Ammon's horn (tissue), 1 donor: Measurements from ENCODE around the gene PPFIBP2.
A peak's percentile ranks its signal among the peaks of the same experiment; 100 is the strongest.

Source experiments
- DNase-seq: peaks from one replicate; pipeline ENCODE4 v3.0.0-alpha.2; 2016; ENCODE audit warnings: low spot score

The PPFIBP2 gene

DNA sequence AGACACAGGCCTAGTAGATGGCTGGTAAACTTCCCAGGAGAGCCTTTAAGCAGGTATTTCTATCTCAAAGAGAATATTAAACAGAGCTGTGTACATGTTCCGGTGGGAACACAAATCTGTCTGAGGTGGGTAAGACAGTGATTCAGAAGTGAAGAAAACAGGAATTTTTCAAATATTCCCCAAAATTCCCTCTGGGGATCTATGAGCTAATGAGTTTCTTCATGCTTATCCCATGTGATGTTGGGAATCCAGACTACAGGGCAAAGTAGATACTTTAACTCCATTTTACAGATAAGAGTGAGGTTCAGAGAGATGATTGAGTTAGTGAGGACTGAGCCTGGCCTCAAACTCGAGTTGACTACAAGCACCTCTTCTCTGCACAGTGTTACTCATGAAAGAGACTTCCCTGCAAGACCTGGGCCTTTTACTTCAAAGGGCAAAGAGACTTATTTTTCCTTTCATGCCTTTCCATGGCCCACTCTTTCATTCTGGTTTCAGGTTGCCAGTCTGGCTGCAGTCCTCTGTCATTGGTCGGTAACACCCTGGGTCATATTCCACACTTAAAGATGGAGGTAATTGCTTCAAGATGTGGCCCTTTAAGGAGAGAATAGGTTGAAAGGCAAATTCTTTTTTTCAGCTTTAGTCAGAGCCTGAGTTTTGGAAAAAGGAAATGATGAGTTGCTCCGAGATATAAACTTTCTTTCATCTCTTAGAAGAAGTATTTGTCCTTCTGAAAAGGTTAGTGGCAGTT, 89.4 kb downstream of the PPFIBP2 start:
- DNase-seq = no peak

DNA sequence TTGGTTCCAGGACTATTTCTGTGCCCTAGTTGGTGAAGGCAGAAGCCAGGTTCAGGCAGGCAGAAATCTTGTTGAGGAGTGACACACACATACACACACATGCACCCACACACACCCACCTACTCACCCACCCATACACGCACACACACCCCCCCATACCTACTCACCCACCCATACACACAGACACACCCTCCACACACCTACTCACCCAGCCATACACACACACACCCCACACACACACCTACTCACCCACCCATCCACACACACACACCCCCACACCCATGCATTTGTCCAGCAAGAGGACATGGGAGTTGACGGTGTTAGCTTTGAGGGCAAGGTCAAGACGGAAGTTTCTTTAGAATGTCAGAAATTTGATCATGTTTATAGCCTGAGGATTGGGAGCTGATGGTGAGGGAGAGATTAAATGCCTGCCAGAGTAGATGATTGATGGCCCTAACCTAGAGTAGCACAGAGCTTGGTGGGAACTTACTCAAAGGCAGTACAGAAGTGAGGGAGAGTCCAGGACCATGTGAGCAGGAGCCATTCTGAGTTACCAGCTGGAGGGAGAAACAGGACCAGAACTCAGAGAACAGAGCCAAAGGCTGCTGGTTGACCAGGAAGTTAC, 90.6 kb downstream of the PPFIBP2 start:
- DNase-seq = no peak

DNA sequence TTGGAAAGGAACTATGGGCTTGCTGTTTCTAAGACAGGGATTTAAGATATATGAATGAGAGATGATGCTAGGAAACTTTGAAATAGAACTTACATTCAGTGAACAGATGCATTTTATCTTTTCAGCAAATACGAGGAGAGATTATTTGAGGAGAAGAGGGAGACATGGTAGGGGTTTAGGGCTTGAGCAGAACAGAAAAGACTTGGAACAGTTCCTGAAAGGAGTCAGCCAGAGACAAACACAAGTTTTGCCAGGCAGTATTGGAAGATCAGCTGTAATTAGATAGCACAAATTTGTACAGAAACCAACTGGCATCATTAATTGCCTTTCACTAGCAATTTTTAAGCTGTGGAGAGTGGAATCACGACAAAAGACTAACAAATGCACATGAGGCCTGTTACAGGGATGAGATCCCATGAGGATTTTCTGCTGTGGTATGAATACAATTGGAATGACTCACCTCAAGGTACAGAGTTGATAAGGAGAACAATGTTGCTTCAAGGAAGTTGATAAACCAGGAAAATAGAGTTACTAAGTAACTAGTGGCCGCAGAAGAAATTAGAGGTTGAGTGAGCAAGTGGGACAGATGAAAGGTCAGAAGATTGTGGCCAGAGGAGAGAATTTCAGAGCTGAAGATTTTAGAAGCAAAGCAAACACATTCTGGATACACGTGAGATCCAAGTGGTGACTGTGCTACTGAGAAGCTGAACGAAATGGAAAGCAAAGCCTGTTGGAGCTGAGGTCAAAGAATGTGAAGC, 91.6 kb downstream of the PPFIBP2 start:
- no peak for DNase-seq

DNA sequence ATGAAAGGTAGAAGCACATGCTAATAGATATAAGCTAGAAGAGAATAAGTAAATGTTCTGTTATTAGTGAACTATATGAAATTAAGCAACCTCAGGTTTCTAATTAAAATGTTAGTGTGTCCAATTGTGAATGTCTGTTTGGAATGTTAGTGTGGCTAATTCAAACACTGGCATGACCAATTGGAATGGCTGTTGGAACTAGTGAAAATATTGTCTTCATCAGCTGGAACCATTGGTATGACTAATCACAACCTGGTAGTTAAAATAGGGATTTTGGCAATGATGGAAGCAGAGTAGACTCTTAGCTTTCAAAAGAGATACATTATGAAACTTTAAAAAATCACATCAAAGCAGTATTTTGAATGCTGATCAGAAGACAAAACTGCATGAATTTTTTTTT, 92.7 kb downstream of the PPFIBP2 start:
- no peak for DNase-seq

GRCh38 chr11:7609015-7609414, 95.2 kb downstream of the PPFIBP2 start:
- no peak for DNase-seq

DNA sequence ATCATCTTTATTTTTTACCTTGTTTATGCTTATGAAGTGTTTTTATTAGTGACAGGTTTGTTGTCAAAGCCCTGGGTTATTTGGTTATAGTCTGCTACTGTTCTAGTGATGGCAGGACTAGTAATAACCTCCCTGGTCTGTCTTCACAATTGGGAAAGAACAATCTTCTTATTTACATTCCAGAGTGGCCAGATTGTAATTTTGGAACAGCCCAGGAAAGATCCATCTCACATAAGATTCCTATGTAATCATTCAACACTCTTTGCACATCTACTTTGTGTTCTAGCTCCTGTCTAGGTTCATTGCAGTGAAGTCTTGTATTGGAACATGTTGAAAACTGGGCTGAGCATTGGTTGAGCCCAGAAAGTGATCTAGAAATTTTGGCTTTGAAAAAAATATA, 95.7 kb downstream of the PPFIBP2 start:
- DNase-seq = no peak

DNA sequence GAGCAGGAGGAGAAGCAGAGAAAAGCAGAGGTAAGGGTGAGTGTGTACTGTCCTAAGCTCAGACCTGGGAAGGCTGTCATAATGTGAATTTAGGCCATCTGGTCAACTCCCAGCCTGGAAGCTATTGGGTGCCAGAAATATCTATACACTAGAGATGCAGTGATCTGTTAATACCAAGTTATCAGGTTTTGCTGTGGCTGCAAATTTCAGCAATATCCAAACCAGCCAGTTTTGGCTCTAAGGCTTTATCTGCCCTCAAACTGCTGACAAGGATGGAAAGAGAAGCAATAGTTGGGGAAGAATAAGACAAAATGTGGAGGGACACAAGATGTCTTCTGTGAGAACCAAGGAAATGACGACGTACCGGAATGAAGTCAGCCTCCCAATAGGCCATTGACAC, 96.6 kb downstream of the PPFIBP2 start:
- DNase-seq = no peak

DNA sequence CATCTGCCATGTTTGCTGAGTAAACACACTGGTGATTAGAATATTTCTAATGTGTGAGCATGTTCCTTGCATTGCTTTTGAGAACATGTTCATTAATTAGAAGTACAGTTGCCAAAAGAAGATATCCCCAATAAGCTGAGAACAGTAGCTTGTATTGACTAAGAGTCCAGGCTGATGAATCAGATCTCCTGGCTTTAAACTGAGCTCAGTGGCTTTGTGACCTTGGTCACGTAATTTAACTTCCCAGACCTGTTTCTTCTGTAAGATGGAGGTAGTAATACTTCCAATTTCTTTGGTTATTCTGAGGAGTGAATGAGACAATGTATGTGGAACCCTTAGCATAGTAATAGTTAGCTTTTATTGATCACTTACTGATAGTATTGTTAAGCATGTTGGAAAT, 97.6 kb downstream of the PPFIBP2 start:
- no peak for DNase-seq

DNA sequence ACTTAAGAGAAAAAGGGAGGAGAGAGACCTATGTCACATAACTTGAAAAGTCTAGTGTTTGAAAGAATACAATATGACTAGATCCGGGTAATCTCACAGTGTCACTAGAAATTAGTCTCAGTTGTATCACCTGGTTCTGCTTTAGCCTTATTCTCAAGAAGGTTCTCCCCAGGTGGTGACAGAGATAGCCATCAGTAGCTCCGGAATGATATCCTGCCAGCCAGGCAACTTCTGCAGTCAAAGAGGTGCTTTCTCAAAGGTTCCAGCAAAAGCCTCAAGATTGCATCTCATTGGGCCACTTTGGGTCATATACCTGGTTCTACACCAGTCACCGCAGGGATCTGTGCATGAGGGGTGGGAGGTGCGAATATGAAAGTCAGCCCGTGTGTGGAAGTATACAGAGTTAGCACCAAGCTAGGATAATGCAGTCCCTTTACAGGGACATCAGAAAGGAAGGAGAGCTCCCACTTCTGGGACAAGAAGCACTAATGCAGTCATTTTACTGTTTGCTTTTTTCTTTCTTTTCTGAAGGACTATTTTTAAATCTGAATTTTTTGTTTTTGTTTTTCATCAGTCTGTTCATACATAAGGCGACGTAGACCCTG, 98.4 kb downstream of the PPFIBP2 start:
- DNase-seq = no peak

GRCh38 chr11:7612661-7613393, 99.0 kb downstream of the PPFIBP2 start:
- DNase-seq = no peak

DNA sequence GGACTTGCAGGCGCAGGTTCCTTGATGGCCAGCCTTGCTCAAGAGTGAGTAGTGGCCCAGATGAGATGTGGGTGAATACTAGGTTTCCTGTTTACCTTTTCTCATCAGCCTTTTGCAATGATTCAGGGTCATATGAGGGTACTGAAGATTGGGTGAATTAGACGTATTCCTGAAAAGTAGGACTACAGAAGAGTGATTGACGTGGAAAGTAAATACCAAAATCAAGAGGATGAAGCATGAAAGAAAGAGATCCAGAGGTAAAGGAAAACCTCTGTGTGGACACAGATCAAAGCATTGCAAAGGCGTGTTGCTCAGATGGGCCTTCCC, 99.6 kb downstream of the PPFIBP2 start:
- no peak for DNase-seq

- no peak for DNase-seq
These were observed 100.9 kb downstream of the PPFIBP2 start for GRCh38 chr11:7614656-7615055.

GRCh38 chr11:7617032-7617431, 103.2 kb downstream of the PPFIBP2 start:
- no peak for DNase-seq

DNA sequence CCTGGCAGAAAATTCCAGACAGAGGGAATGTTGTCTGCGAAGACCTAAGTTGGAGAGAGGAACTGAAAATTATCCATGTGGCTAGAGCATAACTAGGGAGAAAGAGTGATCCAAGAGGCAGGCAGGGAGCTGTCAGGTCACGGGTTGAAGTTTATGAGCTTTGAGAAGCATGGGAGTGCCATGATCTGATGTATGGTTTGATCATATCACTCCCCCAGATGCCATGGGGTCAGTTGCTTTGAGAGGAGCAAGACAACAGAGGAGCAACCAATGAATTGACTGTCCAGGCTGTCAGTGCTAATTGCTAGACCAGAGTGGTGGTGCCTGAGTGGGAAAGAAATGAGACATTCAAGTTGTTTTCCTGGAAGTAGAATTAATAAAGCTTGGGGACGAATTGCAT, 105.5 kb downstream of the PPFIBP2 start:
- DNase-seq = no peak

DNA sequence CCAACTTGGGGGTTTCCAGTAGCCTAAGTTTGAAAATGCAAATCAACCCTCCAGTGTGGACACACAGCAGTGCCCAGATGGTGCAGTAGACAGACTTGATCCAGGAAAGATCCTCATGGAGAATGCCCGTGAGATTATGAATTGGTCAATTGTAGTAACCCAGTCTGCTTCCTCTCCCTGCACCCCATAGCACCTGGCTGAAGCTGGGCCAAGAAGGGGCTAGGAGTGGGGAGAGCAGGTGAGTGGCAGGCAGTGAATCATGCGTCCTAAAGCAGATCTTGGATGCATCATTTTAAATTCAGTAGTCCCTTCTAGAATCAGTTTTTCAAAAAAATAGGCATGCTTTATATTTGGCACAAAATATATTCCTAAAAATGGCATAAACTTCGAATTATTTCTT, 107.3 kb downstream of the PPFIBP2 start:
- no peak for DNase-seq

- no peak for DNase-seq
These were observed 107.8 kb downstream of the PPFIBP2 start for GRCh38 chr11:7621554-7621953.

DNA sequence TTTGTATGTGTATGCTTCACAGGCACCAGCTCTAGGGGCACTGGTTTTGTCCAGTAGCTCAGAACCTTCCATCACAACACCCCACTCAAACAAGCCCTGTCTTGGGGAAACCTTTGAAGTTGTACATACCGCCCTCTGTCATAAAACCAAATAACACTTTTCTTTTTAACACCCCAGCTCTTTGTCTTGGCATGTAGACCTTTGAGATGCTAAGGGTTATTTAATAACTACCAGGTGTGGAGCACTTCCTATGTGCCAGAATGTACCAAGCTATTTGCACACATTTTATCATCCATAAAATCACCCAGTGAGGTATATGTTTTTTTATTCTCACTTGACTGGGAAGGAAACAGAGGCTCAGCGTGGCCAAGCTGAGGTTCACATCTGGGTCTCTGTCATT, 108.9 kb downstream of the PPFIBP2 start:
- DNase-seq = no peak

DNA sequence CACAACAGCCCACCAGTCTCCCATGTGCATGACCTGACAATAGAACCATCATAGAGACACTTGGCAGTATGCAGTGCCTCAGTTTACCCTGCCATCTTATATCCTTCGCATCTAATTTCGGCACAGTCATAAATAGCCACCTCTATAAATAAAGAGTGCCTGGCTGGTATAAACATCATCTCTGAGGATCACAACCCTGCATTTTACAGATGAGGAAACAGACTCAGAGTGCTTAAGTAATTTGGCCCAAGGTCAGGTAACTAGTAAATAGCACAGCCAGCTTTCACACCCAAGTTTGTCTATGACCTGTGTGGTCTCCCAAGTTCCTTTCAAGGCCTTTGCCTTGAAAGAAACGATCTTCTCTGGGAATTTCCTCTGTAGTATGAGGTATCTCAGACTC, 114.9 kb downstream of the PPFIBP2 start:
- DNase-seq = no peak

DNA sequence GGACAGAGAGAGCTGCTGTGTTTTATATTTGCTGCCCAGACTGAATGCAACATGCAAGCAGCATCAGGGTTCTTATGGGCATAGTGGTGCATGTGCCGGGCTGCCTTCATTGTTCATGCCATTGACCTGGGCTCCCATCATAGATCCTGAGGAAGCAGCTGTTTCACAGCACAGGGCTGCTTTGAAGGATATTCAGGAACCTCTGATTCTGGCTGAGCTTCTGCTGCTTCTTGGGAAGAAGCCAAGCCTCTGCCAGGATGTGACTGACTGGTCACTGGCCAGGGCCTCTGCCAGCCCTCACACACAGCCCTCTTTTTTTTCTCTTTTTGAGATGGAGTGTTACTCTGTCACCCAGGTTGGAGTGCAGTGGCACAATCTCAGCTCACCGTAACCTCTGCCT, 116.2 kb downstream of the PPFIBP2 start:
- peak; percentile 64 for DNase-seq

DNA sequence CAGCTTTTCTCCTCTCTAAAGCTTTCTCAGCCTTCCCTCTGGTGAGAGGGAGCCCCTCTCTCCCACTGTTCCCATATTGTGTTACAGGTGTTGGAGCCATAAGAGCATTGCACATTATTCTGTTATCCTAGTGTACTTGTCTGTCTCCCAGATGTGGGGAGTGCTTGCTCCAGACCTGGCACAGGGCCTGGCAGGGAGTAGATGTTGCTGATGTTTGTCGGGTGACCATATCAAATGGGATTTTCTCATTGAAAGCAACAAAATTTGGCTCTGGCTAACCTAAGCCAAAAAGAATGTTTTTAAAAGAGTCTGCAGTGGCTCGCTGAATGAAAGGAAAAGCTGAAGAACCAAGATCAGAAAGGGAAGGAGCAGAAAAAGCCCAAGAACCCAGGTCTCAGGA, 118.4 kb downstream of the PPFIBP2 start:
- DNase-seq = no peak

- peak; percentile 88 for DNase-seq
These were observed 121.3 kb downstream of the PPFIBP2 start for GRCh38 chr11:7635137-7635536.

GRCh38 chr11:7635708-7636107, 121.9 kb downstream of the PPFIBP2 start:
- DNase-seq = no peak
